Neutrophil (primary cell): ENCODE data around the gene KIF25.

Source experiments
- H3K27ac ChIP-seq: fragments of 200-600 bp; sonication (generic); 2 replicates; pipeline ENCODE4 v1.5.1; 2016; ENCODE audit warnings: mild to moderate bottlenecking, moderate library complexity
- H3K27me3 ChIP-seq: fragments of 200-600 bp; sonication (generic); 2 replicates; pipeline ENCODE4 v1.6.0; 2016; ENCODE audit warnings: mild to moderate bottlenecking
- H3K36me3 ChIP-seq: fragments of 200-600 bp; sonication (generic); 2 replicates; pipeline ENCODE4 v1.5.1; 2017
- H3K4me1 ChIP-seq, 2 experiments: fragments of 200-600 bp in 1 of 2; sonication (generic) in 1 of 2; 1 replicate in 1 of 2; 2 replicates in 1 of 2; pipeline versions ENCODE4 v1.5.1 to v1.6.1; 2013 to 2016; ENCODE audit warnings: low read depth in 1 of 2, low read length in 1 of 2, mild to moderate bottlenecking in 1 of 2, moderate library complexity in 1 of 2; ENCODE audit not compliant: control insufficient read depth in 1 of 2, insufficient read depth in 1 of 2
- H3K4me3 ChIP-seq, 2 experiments: fragments of 200-600 bp in 1 of 2; sonication (generic) in 1 of 2; 1 replicate in 1 of 2; 2 replicates in 1 of 2; pipeline ENCODE4 v1.5.1; 2013 to 2016; ENCODE audit warnings: low read depth in 1 of 2, low read length in 1 of 2, mild to moderate bottlenecking in 1 of 2, moderate library complexity in 1 of 2
- H3K9me3 ChIP-seq: fragments of 200-600 bp; sonication (generic); 2 replicates; pipeline ENCODE4 v1.5.1; 2016
- TF ChIP-seq, protein P1 (sequence below): fragments of 200-600 bp; sonication (generic); IDR thresholded peaks from 2 replicates; pipeline ENCODE4 v1.5.1; 2016; ENCODE audit warnings: antibody characterized with exemption

KIF25 gene

DNA sequence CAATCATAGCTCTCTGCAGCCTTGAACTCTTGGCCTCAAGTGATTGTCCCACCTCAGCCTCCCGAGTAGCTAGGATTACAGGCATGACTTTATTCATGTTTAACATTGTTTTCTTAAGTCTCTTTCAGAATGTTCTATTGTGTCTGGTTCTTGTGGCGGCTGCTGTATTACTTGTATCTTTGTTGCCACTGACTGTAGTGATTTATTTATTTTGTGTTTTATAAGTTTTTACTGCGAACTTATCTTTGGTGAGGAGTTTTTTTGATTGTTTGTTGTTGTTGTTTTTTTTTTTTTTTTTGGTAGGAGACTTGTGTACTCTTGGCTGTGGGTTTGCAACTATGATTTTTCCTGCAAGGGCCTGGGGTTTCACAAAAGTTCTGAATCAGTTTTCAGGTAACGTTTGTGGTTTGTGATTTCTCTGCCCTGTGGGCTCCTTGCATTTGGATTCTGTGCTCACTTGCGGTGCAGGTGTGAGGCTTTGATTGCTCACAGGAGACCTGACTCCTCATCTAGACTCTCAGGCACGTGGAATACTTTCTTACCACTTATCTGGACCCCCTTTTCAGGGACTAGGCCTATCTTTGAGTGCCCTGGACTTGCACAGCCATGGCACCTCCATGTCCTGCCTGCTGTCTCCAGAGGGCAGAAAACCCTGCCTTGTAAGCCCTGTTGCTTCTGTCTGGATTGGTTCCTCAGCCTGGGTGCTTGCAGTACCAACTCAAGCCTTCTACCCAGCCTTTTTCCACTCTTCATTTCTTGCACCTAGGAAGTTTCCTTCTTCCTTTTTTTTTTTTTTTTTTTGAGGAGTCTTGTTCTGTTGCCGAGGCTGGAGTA is 25.2 kb downstream of the KIF25 start:
- Histone ChIP-seq H3K4me3 (no peak overlapping the region), H3K4me1 (no peaks in the 10 kb centered on the region), H3K27ac (no peak overlapping the region), H3K27me3 (no peaks in the 10 kb centered on the region), H3K9me3 (no peaks in the 10 kb centered on the region), H3K36me3 (no peaks in the 10 kb centered on the region)
- TF ChIP-seq, protein P1, sequence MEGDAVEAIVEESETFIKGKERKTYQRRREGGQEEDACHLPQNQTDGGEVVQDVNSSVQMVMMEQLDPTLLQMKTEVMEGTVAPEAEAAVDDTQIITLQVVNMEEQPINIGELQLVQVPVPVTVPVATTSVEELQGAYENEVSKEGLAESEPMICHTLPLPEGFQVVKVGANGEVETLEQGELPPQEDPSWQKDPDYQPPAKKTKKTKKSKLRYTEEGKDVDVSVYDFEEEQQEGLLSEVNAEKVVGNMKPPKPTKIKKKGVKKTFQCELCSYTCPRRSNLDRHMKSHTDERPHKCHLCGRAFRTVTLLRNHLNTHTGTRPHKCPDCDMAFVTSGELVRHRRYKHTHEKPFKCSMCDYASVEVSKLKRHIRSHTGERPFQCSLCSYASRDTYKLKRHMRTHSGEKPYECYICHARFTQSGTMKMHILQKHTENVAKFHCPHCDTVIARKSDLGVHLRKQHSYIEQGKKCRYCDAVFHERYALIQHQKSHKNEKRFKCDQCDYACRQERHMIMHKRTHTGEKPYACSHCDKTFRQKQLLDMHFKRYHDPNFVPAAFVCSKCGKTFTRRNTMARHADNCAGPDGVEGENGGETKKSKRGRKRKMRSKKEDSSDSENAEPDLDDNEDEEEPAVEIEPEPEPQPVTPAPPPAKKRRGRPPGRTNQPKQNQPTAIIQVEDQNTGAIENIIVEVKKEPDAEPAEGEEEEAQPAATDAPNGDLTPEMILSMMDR, result no peak

DNA sequence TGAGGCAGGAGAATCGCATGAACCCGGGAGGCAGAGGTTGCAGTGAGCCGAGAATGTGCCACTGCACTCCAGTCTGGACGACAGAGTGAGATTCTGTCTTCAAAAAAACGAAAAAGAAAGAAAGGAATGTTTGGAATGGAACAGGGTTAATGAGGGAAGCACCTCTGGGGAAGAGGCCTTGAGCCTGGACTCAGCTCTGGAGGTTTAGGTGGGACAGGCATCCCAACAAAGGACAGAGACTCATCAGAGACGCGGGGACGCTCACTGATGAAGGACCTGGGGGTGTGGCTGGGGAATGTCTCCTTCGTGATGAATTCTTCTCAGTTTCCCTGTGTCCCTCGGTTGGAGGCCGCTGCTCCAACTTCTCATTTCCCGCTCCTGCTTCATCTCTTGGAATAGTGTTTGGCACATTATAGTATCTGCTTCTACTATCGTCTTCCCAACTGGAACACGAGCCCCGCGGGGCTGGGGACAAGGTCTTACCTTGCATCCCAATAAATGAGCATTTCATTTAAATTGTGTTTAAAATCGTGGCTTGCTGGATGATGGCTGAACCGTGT is 27.6 kb downstream of the KIF25 start:
- Histone ChIP-seq H3K27me3 (no peaks in the 10 kb centered on the region), H3K4me3 (no peak overlapping the region), H3K36me3 (no peaks in the 10 kb centered on the region), H3K9me3 (no peaks in the 10 kb centered on the region), H3K27ac (no peak overlapping the region), H3K4me1 (no peaks in the 10 kb centered on the region)
- TF ChIP-seq, protein P1, result no peak

DNA sequence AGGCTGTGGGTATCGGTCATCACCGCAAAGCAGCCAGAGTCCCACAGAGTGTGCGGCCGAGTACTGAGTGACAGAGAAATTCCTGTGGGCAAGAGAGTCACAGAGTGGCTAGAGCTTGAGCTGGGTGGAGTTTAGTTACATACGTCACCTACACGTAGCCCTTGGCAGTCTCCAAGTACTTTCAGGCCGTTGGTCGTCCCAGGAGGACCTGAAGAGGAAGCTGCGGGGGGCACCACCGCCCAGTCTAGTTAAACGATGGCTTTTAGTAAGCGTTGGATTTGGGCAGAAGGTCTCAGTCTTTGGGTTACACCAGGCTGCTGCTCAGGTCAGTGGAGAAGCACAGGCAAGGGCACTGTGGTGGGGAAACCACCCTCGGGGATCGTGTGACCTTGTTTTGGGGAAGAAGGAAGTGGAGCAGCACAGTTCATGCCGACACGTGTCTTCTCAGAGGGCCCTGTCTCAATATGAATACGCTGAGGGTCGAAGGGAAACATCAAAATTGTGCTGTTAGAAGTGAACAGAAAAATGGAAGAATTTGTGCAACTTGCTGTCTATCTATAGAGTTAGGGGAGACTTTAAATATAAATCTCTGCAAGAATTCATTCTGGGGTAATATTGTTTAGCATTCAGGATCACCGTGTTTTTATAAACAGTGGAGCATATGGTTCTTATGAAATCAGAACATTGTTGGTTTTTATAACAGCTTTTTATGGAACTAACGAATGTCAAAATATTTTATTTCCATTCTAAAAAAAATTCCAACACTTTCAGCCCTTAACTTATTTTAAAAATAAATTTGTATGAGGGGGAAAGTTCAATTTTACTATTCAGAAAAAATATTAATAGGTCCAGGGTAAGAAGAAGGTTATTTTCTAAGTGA is 28.6 kb downstream of the KIF25 start:
- H3K27ac ChIP-seq, result no peak overlapping the region
- TF ChIP-seq, protein P1, result no peak
- no peaks in the 10 kb centered on the region for H3K9me3 ChIP-seq
- no peak overlapping the region for H3K4me3 ChIP-seq
- H3K36me3 ChIP-seq, result no peaks in the 10 kb centered on the region
- no peaks in the 10 kb centered on the region for H3K4me1 ChIP-seq
- no peaks in the 10 kb centered on the region for H3K27me3 ChIP-seq

DNA sequence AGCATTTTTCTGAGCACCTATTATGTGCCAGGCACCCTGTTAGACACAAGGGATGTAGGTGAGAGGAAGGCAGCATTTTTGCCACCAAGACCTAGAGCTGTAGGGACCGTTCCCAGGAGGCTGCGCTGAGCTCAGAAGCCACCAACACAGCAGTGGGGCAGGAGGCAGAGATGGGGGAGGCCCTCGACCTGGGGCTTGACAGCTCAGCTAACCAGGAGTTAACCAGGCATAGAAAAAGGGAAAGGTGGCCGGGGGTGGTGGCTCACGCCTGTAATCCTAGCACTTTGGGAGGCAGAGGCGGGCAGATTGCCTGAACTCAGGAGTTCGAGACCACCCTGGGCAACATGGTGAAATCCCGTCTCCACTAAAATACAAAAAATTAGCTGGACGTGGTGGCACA is 29.5 kb downstream of the KIF25 start:
- Histone ChIP-seq H3K4me1 (no peaks in the 10 kb centered on the region), H3K4me3 (no peak overlapping the region), H3K27ac (no peak overlapping the region), H3K27me3 (peaks cover 7% of the 10 kb centered on the region), H3K36me3 (no peaks in the 10 kb centered on the region), H3K9me3 (no peaks in the 10 kb centered on the region)
- TF ChIP-seq, protein P1, result no peak

- H3K27ac ChIP-seq, result no peak overlapping the region
- no peaks in the 10 kb centered on the region for H3K4me1 ChIP-seq
- no peak overlapping the region for H3K4me3 ChIP-seq
- no peaks in the 10 kb centered on the region for H3K9me3 ChIP-seq
- TF ChIP-seq, protein P1, result no peak
- H3K27me3 ChIP-seq, result peaks cover 12% of the 10 kb centered on the region
- no peaks in the 10 kb centered on the region for H3K36me3 ChIP-seq
Measured at GRCh38 chr6:168027521-168027920, 30.1 kb downstream of the KIF25 start.
